Neural cell (in vitro differentiated cells): Measurements from ENCODE around the gene PMEL.

Experiments used
- EP300 ChIP-seq: fragments of 450-650 bp; conservative IDR thresholded peaks from 2 replicates; pipeline ENCODE4 v1.6.1; 2014; ENCODE audit warnings: antibody characterized with exemption, mild to moderate bottlenecking, moderate library complexity; ENCODE audit not compliant: poor library complexity, severe bottlenecking
- EZH2 ChIP-seq: fragments of 200-600, 300-800 bp; shearing (Covaris generic), sonication (generic); IDR thresholded peaks from 2 replicates; pipeline ENCODE4 v1.6.1; 2014; ENCODE audit warnings: antibody characterized with exemption, low read length, borderline replicate concordance, mild to moderate bottlenecking; ENCODE audit not compliant: insufficient read depth, poor library complexity, severe bottlenecking
- MXI1 ChIP-seq: fragments of 450-650 bp; conservative IDR thresholded peaks from 2 replicates; pipeline ENCODE4 v1.6.1; 2014; ENCODE audit warnings: antibody characterized with exemption, mild to moderate bottlenecking; ENCODE audit not compliant: poor library complexity, severe bottlenecking
- POLR2AphosphoS5 ChIP-seq: IDR thresholded peaks from 2 replicates; pipeline ENCODE4 v1.6.1; 2012
- RAD21 ChIP-seq: fragments of 450-650 bp; conservative IDR thresholded peaks from 2 replicates; pipeline ENCODE4 v1.6.1; 2014; ENCODE audit warnings: antibody characterized with exemption, mild to moderate bottlenecking, moderate library complexity
- SMC3 ChIP-seq: fragments of 450-650 bp; conservative IDR thresholded peaks from 2 replicates; pipeline ENCODE4 v1.6.1; 2014; ENCODE audit warnings: antibody characterized with exemption, mild to moderate bottlenecking, moderate library complexity; ENCODE audit not compliant: poor library complexity
- TAF1 ChIP-seq: IDR thresholded peaks from 2 replicates; pipeline ENCODE4 v1.6.1; 2012; ENCODE audit warnings: low read depth
- TF ChIP-seq, protein P1 (sequence below): fragments of 450-650 bp; IDR thresholded peaks from 2 replicates; pipeline ENCODE4 v1.5.1; 2014; ENCODE audit warnings: antibody characterized with exemption, mild to moderate bottlenecking, moderate library complexity; ENCODE audit not compliant: poor library complexity, severe bottlenecking

GRCh38 chr12:55908726-55909512 lies 56.9 kb downstream of the PMEL start:
- TF ChIP-seq POLR2AphosphoS5 (no peak), RAD21 (no peak), EZH2 (no peak), TAF1 (no peak), EP300 (no peak), SMC3 (no peak), MXI1 (no peak)
- TF ChIP-seq, protein P1, sequence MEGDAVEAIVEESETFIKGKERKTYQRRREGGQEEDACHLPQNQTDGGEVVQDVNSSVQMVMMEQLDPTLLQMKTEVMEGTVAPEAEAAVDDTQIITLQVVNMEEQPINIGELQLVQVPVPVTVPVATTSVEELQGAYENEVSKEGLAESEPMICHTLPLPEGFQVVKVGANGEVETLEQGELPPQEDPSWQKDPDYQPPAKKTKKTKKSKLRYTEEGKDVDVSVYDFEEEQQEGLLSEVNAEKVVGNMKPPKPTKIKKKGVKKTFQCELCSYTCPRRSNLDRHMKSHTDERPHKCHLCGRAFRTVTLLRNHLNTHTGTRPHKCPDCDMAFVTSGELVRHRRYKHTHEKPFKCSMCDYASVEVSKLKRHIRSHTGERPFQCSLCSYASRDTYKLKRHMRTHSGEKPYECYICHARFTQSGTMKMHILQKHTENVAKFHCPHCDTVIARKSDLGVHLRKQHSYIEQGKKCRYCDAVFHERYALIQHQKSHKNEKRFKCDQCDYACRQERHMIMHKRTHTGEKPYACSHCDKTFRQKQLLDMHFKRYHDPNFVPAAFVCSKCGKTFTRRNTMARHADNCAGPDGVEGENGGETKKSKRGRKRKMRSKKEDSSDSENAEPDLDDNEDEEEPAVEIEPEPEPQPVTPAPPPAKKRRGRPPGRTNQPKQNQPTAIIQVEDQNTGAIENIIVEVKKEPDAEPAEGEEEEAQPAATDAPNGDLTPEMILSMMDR, result no peak
